ENCODE measurements around the gene AKIRIN1.
"Not testable (repeated sequence)": the region's sequence is repeated elsewhere in the genome, so short reads cannot be mapped to it uniquely, and the experiment has no call there.

AKIRIN1 gene

DNA sequence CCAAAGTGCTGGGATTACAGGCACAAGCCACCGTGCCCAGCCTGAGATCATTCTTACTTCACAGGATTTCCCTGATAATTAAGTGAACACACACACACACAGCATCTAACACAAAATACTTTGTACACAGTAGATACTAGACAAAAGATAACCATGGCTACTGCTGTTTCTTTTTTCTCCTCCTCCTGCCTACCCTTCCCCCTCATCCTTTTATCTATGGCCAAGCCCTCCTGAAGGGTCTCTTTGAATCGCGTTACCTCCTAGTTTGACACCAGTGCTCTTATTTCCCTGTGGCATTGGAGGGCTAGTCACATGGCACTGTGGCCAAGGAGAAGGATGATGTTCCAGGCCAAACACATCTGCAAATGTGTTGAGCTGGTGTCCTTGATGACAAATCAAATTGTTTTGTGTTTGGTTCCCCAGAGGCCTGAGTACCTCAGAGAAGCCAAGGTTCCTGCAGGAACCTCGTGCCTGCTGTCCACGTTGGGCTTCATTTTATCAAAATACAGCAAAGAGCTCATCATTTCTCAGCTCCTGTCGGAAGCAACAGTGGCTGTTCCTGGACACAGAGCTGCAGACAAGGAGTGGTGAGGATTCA lies 55.6 kb downstream of the AKIRIN1 start:
- no peak for DNase-seq (ENCODE audit: low spot score)

DNA sequence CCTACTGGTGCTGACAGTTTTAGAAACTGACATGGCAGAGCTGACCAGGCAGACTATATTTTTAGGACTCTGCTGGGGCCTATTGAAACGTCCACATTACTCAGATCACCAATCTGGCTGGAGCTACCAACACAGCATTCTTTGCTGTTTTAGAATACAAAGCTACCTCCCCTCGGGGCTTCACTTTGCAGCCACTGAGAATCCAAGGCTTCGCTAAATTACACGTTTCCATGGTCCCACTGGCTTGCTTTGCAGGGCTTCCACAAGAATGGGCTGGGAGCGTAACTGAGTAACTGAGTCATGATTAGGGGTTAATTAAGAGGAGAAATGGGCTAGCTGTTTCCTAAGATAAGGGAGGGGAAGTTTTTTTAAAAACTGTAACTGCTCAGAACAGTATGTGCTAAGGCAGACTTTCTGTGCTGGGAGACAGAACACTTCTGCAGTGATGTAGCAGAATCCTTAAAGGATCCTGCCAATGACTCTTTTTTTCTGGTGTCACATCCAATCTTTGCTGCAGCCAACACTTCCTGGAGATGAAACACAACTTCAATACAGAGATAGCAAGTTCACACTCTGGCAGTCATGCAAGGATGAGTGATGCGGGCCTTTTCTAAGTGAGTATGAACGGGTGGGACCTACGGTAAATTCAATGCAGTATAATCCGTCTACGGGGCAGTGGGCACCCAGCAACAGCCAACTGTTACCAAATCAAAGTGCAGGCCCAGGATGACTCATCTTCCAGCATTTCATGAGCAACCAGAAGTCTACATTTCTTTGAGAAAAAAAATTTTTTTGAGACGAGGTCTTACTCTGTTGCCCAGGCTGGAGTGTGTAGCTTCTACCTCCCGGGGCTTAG lies 56.5 kb downstream of the AKIRIN1 start:
- DNase-seq (ENCODE audit: low spot score): peak; percentile 89

DNA sequence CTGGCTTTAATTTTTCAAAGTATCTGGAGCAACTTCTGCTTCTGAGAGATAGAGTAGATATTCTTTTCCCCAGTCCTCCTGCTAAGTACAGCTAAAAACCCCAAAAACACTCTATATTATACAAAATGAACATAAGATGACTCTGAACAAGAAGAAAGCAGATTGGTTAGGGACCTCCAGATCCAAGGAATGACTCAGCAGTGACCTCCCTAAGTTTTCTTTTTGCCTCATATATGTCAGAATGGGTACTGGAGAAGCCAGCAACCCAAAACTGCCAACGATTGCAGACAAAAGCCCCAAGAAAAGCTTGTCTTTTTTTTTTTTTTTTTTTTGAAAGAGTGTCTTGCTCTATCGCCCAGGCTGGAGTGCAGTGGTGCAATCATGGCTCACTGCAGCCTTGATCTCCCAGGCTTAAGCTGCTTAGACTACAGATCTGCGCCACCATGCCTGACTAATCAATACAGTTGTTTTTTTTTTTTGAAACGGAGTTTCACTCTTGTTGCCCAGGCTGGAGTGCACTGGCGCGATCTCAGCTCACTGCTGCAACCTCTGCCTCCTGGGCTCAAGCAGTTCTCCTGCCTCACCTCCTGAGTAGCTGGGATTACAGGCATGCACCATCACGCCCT lies 57.8 kb downstream of the AKIRIN1 start:
- DNase-seq (ENCODE audit: low spot score): no peak

DNA sequence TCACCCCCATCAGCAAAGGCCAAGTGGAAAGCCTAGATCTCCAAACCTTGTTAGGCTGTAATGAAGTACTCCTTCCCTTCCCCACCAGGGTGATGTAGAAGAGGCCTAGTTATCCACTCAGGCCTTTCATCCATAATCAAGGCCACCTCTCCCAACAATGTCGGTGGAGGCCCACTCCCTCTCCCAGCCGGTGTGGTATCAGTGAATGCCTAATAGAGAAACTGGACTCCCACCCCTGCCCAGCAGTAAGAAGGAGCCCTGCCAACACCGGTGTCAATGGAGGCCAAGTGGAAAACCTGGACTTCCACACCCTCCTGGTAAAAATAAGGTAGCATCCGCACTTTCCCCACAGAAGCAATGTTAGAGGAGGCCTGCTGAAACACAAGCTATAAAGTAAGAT lies 58.9 kb downstream of the AKIRIN1 start:
- DNase-seq (ENCODE audit: low spot score): no peak

DNA sequence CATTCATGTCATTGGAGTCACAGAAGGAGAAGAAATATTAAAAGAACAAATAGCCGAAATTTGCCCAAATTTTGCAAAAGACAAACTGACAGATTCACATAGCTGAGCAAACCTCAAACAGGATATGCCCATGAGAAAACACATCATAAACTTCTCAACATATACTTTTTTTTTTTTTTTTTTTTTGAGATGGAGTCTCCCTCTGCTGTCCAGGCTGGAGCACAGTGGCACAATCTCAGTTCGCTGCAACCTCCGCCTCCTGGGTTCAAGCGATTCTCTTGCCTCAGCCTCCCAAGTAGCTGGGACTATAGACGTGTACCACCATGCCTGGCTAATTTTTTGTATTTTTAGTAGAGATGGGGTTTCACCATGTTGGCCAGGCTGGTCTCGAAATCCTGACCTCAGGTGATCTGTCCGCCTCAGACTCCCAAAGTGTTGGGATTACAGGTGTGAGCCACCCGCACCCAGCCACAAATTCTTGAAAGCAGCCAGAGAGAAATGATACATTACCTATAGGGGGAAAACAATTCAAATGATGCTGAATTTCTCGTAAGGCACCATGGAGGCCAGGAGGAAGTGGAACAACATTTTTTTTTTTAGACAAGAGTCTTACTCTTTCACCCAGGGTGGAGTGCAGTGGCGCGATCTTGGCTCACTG lies 60.2 kb downstream of the AKIRIN1 start:
- DNase-seq (ENCODE audit: low spot score): not testable (repeated sequence)

DNA sequence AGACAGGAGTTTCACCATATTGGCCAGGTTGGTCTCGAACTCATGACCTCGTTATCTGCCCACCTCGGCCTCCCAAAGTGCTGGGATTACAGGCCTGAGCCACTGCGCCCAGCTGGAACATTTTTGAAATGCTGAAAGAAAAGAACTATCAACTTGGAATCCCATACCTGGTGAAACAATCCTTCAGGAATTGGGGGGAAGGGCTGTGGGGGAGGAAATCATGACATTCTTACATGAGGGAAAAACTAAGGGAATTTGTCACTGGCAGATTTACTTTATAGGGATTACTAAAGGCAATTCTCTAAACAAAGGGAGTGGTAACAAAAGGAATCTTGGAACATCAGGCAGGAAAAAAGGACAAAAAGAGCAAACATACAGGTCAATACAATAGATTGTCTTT lies 60.9 kb downstream of the AKIRIN1 start:
- no peak for DNase-seq (ENCODE audit: low spot score)

DNA sequence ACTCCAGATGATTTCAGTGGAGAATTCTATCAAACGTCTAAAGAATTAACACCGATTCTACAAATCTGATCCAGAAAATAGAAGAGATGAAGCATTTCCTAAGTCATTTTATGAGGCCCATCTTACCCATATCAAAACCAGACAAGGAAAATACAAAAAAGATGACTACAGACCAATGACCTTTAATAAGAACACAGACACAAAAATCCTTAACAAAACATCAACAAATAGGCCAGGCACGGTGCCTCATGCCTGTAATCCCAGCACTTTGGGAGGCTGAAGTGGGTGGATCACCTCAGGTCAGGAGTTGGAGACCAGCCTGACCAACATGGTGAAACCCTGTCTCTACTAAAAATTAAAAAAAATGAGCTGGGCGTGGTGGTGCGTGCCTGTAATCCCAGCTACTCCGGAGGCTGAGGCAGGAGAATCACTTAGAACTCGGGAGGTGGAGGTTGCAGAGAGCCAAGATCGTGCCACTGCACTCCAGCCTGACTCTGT lies 64.2 kb downstream of the AKIRIN1 start:
- not testable (repeated sequence) for DNase-seq (ENCODE audit: low spot score)
